HPDE6-E6E7 (cell line): Measurements from ENCODE around the gene TRPC6.
"Not testable (repeated sequence)": the region's sequence is repeated elsewhere in the genome, so short reads cannot be mapped to it uniquely, and the experiment has no call there.

Source experiments
- DNase-seq: peaks from one replicate; pipeline ENCODE4 v3.0.0; 2011; ENCODE audit warnings: missing footprints; ENCODE audit errors: extremely low spot score

The TRPC6 gene

GRCh38 chr11:101453682-101454081 lies 130.1 kb downstream of the TRPC6 start:
- DNase-seq, result no peak

- no peak for DNase-seq
Measured at GRCh38 chr11:101448881-101449442, 134.8 kb downstream of the TRPC6 start.

- no peak for DNase-seq
Measured at GRCh38 chr11:101446726-101447125, 137.1 kb downstream of the TRPC6 start.

GRCh38 chr11:101446238-101446637 lies 137.6 kb downstream of the TRPC6 start:
- DNase-seq, result no peak

- no peak for DNase-seq
Measured at GRCh38 chr11:101445761-101446160, 138.0 kb downstream of the TRPC6 start.

- no peak for DNase-seq
Measured at GRCh38 chr11:101444851-101445250, 139.0 kb downstream of the TRPC6 start.

- DNase-seq, result no peak
Measured at GRCh38 chr11:101444164-101444563, 139.6 kb downstream of the TRPC6 start.

GRCh38 chr11:101442936-101443521 lies 140.8 kb downstream of the TRPC6 start:
- no peak for DNase-seq

GRCh38 chr11:101442171-101442570 lies 141.6 kb downstream of the TRPC6 start:
- DNase-seq, result no peak

- DNase-seq, result no peak
Measured at GRCh38 chr11:101441747-101442146, 142.1 kb downstream of the TRPC6 start.

- DNase-seq, result no peak
Measured at GRCh38 chr11:101439488-101439887, 144.3 kb downstream of the TRPC6 start.

- not testable (repeated sequence) for DNase-seq
Measured at GRCh38 chr11:101438708-101439107, 145.1 kb downstream of the TRPC6 start.

- no peak for DNase-seq
Measured at GRCh38 chr11:101438126-101438525, 145.7 kb downstream of the TRPC6 start.

- no peak for DNase-seq
Measured at GRCh38 chr11:101436511-101437142, 147.2 kb downstream of the TRPC6 start.

- DNase-seq, result no peak
Measured at GRCh38 chr11:101435408-101435973, 148.3 kb downstream of the TRPC6 start.

GRCh38 chr11:101434026-101434643 lies 149.7 kb downstream of the TRPC6 start:
- no peak for DNase-seq

- no peak for DNase-seq
Measured at GRCh38 chr11:101433151-101433550, 150.7 kb downstream of the TRPC6 start.

GRCh38 chr11:101429703-101430540 lies 153.9 kb downstream of the TRPC6 start:
- no peak for DNase-seq

GRCh38 chr11:101428918-101429317 lies 154.9 kb downstream of the TRPC6 start:
- no peak for DNase-seq

GRCh38 chr11:101407324-101407723 lies 176.5 kb downstream of the TRPC6 start:
- DNase-seq, result no peak
